Measurements from ENCODE around the gene MYO9A. TPM values are rescaled to one million over a fixed set of nuclear protein-coding genes. Genes with fewer than 3 reads are reported as not detected.

MYO9A gene
- total RNA-seq, 1 experiment from 2014 or later = 30.1 TPM

DNA sequence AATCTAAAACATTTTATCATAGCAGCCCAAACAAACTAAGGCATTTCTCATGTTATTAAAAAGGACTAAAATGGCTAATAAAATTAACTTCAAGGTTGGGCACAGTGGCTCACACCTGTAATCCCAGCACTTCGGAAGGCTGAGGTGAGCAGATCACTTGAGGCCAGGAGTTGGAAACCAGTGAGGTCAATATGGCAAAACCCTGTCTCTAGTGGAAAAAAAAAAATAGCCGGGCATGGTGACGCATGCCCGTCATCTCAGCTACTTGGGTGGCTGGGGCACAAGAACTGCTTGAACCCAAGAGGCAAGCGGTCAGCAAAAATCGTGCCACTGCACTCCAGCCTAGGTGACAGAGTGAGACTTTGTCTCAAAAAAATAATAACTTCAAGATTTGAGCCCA, 197.4 kb downstream of the MYO9A start:
- ChIA-PET POLR2A (ENCODE audit: low non-redundant PET) (no interaction called here), CTCF (no interaction called here)
- intact Hi-C loops (cut with micrococcal nuclease; ENCODE audit: unreplicated experiment) = no loop called here
- Histone ChIP-seq H3K36me3 (ENCODE audit: insufficient read depth, low read length, poor library complexity, severe bottlenecking) (no peaks in the 10 kb centered on the region), H3K9me3 (ENCODE audit: low read depth, low read length, poor library complexity, severe bottlenecking) (no peaks in the 10 kb centered on the region), H3K4me1 (ENCODE audit: insufficient read depth, low read length, poor library complexity, severe bottlenecking) (no peaks in the 10 kb centered on the region), H3K27ac (ENCODE audit: low read depth, low read length, poor library complexity, severe bottlenecking) (no peak overlapping the region), H3K4me3 (ENCODE audit: low read depth, low read length, poor library complexity, severe bottlenecking) (no peak overlapping the region), H3K27me3 (replicated peaks; ENCODE audit: insufficient read depth, low read depth, low read length, poor library complexity) (no peaks in the 10 kb centered on the region)
- no peak for TF ChIP-seq EZH2 (IDR thresholded peaks at IDR 0.05; ENCODE audit: borderline replicate concordance, low read depth, low read length, poor library complexity, severe bottlenecking)
- TF ChIP-seq, protein P1, sequence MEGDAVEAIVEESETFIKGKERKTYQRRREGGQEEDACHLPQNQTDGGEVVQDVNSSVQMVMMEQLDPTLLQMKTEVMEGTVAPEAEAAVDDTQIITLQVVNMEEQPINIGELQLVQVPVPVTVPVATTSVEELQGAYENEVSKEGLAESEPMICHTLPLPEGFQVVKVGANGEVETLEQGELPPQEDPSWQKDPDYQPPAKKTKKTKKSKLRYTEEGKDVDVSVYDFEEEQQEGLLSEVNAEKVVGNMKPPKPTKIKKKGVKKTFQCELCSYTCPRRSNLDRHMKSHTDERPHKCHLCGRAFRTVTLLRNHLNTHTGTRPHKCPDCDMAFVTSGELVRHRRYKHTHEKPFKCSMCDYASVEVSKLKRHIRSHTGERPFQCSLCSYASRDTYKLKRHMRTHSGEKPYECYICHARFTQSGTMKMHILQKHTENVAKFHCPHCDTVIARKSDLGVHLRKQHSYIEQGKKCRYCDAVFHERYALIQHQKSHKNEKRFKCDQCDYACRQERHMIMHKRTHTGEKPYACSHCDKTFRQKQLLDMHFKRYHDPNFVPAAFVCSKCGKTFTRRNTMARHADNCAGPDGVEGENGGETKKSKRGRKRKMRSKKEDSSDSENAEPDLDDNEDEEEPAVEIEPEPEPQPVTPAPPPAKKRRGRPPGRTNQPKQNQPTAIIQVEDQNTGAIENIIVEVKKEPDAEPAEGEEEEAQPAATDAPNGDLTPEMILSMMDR (conservative IDR thresholded peaks at IDR 0.05; ENCODE audit: low read depth, low read length) = no peak
- DNase-seq (ENCODE audit: low spot score) = no peak
- BruUV-seq (replicated peaks) = no TSS peak

DNA sequence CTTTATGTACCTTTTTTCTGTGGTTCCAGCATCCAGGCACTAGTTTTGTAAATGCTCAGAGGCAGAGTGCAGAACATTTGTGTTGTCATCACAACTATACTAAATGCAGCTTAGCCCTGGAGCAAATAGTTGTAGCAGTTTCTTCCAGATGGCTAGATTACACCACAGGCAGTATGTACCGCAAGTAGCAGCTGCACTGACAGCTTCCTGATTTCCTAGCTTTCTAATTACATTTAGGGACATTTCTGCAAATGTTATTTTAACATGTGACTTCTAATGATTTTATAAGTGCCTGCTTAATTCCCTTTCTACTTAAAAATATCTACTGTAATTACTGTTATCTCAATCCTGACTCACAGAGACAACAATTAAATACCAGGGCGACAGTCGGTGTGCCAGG, 201.1 kb downstream of the MYO9A start:
- CTCF ChIA-PET = no interaction called here
- no peak for DNase-seq (ENCODE audit: low spot score)
- H3K9me3 ChIP-seq (ENCODE audit: low read depth, low read length, poor library complexity, severe bottlenecking) = no peaks in the 10 kb centered on the region
- TF ChIP-seq EZH2 (IDR thresholded peaks at IDR 0.05; ENCODE audit: borderline replicate concordance, low read depth, low read length, poor library complexity, severe bottlenecking) = no peak
- TF ChIP-seq, protein P1 (conservative IDR thresholded peaks at IDR 0.05; ENCODE audit: low read depth, low read length) = no peak
- intact Hi-C loops (cut with micrococcal nuclease; ENCODE audit: unreplicated experiment) = no loop called here
- H3K36me3 ChIP-seq (ENCODE audit: insufficient read depth, low read length, poor library complexity, severe bottlenecking) = no peaks in the 10 kb centered on the region
- H3K27ac ChIP-seq (ENCODE audit: low read depth, low read length, poor library complexity, severe bottlenecking) = no peak overlapping the region
- no TSS peak for BruUV-seq (replicated peaks)
- H3K4me1 ChIP-seq (ENCODE audit: insufficient read depth, low read length, poor library complexity, severe bottlenecking) = no peaks in the 10 kb centered on the region
- no peak overlapping the region for H3K4me3 ChIP-seq (ENCODE audit: low read depth, low read length, poor library complexity, severe bottlenecking)
- POLR2A ChIA-PET (ENCODE audit: low non-redundant PET) = no interaction called here
- no peaks in the 10 kb centered on the region for H3K27me3 ChIP-seq (replicated peaks; ENCODE audit: insufficient read depth, low read depth, low read length, poor library complexity)

DNA sequence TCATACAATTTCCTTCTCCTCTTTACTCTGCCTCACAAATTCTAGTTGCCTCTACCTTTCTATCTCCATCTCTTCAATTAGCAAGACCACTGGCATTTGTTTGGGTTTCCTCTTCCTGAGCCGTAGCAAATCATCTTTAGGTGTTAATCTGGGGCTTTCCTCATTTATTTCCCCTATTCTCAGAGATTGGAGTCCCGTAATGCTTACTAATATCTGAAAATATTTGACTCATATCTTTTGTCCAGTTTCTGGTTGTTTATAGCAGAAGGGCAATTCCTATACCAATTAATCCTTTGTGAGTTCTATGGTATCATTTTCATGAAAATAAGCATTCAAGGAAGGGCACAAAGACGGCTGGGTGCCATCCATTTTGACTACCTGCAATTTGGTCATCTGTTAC, 203.9 kb downstream of the MYO9A start:
- Histone ChIP-seq H3K4me3 (ENCODE audit: low read depth, low read length, poor library complexity, severe bottlenecking) (no peak overlapping the region), H3K27ac (ENCODE audit: low read depth, low read length, poor library complexity, severe bottlenecking) (no peak overlapping the region), H3K36me3 (ENCODE audit: insufficient read depth, low read length, poor library complexity, severe bottlenecking) (no peaks in the 10 kb centered on the region), H3K9me3 (ENCODE audit: low read depth, low read length, poor library complexity, severe bottlenecking) (no peaks in the 10 kb centered on the region), H3K4me1 (ENCODE audit: insufficient read depth, low read length, poor library complexity, severe bottlenecking) (no peaks in the 10 kb centered on the region), H3K27me3 (replicated peaks; ENCODE audit: insufficient read depth, low read depth, low read length, poor library complexity) (no peaks in the 10 kb centered on the region)
- TF ChIP-seq, protein P1 (conservative IDR thresholded peaks at IDR 0.05; ENCODE audit: low read depth, low read length) = no peak
- POLR2A ChIA-PET (ENCODE audit: low non-redundant PET) = no interaction called here
- CTCF ChIA-PET = no interaction called here
- DNase-seq (ENCODE audit: low spot score) = no peak
- BruUV-seq (replicated peaks) = no TSS peak
- intact Hi-C loops (cut with micrococcal nuclease; ENCODE audit: unreplicated experiment) = no loop called here
